HCT116 (cell line): ENCODE results near the gene FREY1.

Source experiments
- CBX3 ChIP-seq: IDR thresholded peaks from 2 replicates; pipeline ENCODE4 v1.6.1; 2012; ENCODE audit warnings: low read depth
- EZH2 ChIP-seq: fragments of 200-600 bp; sonication (generic); IDR thresholded peaks from 2 replicates; pipeline ENCODE4 v1.6.1; 2017; ENCODE audit warnings: antibody characterized with exemption, mixed run types
- POLR2A ChIP-seq: IDR thresholded peaks from 2 replicates; pipeline ENCODE4 v1.7.0; 2011; ENCODE audit warnings: borderline replicate concordance; ENCODE audit not compliant: insufficient read depth, insufficient read length; ENCODE audit errors: extremely low read depth
- POLR2AphosphoS5 ChIP-seq: IDR thresholded peaks from 2 replicates; pipeline ENCODE4 v1.6.1; 2011; ENCODE audit warnings: mild to moderate bottlenecking, low read depth, low read length, moderate library complexity
- RAD21 ChIP-seq: IDR thresholded peaks from 2 replicates; pipeline ENCODE4 v1.6.1; 2012; ENCODE audit warnings: low read depth, mild to moderate bottlenecking
- SIN3A ChIP-seq: IDR thresholded peaks from 2 replicates; pipeline ENCODE4 v1.6.1; 2012; ENCODE audit warnings: low read depth
- SP1 ChIP-seq: IDR thresholded peaks from 2 replicates; pipeline ENCODE4 v1.6.1; 2012; ENCODE audit warnings: low read depth
- ZNF274 ChIP-seq: fragments of 200-500 bp; sonication (Bioruptor generic); IDR thresholded peaks from 2 replicates; pipeline ENCODE4 v1.6.1; 2014; ENCODE audit warnings: mild to moderate bottlenecking, low read depth, low read length, inconsistent platforms
- TF ChIP-seq, protein P1 (sequence below): IDR thresholded peaks from 2 replicates; pipeline ENCODE4 v1.6.1; 2011; ENCODE audit warnings: mild to moderate bottlenecking, low read length, moderate library complexity; ENCODE audit not compliant: insufficient replicate concordance; ENCODE audit errors: extremely low read depth
- TF ChIP-seq, protein P2 (sequence below): IDR thresholded peaks from 2 replicates; pipeline ENCODE4 v1.6.1; 2012; ENCODE audit warnings: low read depth
- TF ChIP-seq, protein P3 (sequence below), 3 experiments: fragments of 200-600 bp in 1 of 3; sonication (generic) in 1 of 3; IDR thresholded peaks in 2 of 3; conservative IDR thresholded peaks in 1 of 3; 2 replicates each; pipeline ENCODE4 v1.5.1; 2012 to 2017; ENCODE audit warnings: low read depth in 2 of 3, low read length in 2 of 3, antibody characterized with exemption in 1 of 3, borderline replicate concordance in 1 of 3, control low read depth in 1 of 3, mild to moderate bottlenecking in 1 of 3, mixed read lengths in 1 of 3, mixed run types in 1 of 3, moderate library complexity in 1 of 3; ENCODE audit not compliant: insufficient read depth in 1 of 3

- TF ChIP-seq, protein P1, sequence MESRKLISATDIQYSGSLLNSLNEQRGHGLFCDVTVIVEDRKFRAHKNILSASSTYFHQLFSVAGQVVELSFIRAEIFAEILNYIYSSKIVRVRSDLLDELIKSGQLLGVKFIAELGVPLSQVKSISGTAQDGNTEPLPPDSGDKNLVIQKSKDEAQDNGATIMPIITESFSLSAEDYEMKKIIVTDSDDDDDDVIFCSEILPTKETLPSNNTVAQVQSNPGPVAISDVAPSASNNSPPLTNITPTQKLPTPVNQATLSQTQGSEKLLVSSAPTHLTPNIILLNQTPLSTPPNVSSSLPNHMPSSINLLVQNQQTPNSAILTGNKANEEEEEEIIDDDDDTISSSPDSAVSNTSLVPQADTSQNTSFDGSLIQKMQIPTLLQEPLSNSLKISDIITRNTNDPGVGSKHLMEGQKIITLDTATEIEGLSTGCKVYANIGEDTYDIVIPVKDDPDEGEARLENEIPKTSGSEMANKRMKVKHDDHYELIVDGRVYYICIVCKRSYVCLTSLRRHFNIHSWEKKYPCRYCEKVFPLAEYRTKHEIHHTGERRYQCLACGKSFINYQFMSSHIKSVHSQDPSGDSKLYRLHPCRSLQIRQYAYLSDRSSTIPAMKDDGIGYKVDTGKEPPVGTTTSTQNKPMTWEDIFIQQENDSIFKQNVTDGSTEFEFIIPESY = no peak
- TF ChIP-seq RAD21 = no peak
- TF ChIP-seq, protein P2, sequence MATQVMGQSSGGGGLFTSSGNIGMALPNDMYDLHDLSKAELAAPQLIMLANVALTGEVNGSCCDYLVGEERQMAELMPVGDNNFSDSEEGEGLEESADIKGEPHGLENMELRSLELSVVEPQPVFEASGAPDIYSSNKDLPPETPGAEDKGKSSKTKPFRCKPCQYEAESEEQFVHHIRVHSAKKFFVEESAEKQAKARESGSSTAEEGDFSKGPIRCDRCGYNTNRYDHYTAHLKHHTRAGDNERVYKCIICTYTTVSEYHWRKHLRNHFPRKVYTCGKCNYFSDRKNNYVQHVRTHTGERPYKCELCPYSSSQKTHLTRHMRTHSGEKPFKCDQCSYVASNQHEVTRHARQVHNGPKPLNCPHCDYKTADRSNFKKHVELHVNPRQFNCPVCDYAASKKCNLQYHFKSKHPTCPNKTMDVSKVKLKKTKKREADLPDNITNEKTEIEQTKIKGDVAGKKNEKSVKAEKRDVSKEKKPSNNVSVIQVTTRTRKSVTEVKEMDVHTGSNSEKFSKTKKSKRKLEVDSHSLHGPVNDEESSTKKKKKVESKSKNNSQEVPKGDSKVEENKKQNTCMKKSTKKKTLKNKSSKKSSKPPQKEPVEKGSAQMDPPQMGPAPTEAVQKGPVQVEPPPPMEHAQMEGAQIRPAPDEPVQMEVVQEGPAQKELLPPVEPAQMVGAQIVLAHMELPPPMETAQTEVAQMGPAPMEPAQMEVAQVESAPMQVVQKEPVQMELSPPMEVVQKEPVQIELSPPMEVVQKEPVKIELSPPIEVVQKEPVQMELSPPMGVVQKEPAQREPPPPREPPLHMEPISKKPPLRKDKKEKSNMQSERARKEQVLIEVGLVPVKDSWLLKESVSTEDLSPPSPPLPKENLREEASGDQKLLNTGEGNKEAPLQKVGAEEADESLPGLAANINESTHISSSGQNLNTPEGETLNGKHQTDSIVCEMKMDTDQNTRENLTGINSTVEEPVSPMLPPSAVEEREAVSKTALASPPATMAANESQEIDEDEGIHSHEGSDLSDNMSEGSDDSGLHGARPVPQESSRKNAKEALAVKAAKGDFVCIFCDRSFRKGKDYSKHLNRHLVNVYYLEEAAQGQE = no peak
- TF ChIP-seq, protein P3, sequence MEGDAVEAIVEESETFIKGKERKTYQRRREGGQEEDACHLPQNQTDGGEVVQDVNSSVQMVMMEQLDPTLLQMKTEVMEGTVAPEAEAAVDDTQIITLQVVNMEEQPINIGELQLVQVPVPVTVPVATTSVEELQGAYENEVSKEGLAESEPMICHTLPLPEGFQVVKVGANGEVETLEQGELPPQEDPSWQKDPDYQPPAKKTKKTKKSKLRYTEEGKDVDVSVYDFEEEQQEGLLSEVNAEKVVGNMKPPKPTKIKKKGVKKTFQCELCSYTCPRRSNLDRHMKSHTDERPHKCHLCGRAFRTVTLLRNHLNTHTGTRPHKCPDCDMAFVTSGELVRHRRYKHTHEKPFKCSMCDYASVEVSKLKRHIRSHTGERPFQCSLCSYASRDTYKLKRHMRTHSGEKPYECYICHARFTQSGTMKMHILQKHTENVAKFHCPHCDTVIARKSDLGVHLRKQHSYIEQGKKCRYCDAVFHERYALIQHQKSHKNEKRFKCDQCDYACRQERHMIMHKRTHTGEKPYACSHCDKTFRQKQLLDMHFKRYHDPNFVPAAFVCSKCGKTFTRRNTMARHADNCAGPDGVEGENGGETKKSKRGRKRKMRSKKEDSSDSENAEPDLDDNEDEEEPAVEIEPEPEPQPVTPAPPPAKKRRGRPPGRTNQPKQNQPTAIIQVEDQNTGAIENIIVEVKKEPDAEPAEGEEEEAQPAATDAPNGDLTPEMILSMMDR (IDR thresholded peaks at IDR 0.05 in 2 of 3, conservative IDR thresholded peaks at IDR 0.05 in 1 of 3; ENCODE audit: borderline replicate concordance in 1 of 3, insufficient read depth in 1 of 3, low read depth in 2 of 3, low read length in 2 of 3) = no peak
- no peak for TF ChIP-seq EZH2
- no peak for TF ChIP-seq SP1
- TF ChIP-seq SIN3A = no peak
- TF ChIP-seq CBX3 = no peak
- TF ChIP-seq POLR2AphosphoS5 = no peak
- no peak for TF ChIP-seq ZNF274
- no peak for TF ChIP-seq POLR2A
Measured at GRCh38 chr11:45896422-45896984, 10.6 kb downstream of the FREY1 start.
